ENCODE results near the gene FBXW8. TPM values are rescaled to one million over a fixed set of nuclear protein-coding genes. Genes with fewer than 3 reads are reported as not detected.

Gene FBXW8
- total and polyA plus RNA-seq, 8 donors = 3.6 to 9.6 (median 8.3) TPM

DNA sequence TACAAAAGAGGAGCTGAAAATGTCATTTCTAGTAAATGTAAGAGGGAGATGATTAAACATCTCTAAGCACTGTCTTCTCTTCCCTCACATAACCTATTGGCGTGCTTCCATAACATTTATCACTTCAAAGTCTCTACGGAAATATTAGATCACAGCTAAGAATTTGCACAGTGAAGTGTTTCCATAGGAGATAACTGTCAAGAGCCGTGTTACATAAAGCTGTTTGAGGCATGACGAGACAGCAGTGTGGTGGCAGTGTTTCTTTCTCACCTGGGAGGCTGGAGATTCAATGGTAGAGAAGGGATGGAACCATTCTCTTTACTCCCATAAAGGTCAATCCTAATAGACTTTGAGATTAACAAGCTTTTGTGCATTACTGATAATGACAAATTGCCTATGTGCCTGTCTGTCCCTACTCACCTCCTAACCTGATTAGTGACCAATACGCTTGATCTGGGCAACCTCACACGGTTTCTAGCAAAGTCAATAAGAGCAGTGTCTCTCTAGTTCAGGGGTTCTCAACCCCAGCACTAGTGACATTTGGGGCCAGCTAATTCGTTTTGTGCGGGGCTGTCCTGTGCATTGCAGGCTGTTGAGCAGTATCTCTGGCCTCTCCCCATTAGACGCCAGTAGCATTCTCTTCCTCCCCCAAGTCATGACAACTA is 35.3 kb downstream of the FBXW8 start:
- peaks cover 0 to 29% (median 0%) of the 10 kb centered on the region in 3 donors for H3K36me3 ChIP-seq
- H3K9me3 ChIP-seq = no peaks in the 10 kb centered on the region
- WGBS, 2 donors = 78 to 80% methylated on average over 9 of the region's 9 CpGs
- FAIRE-seq = no peak
- DNase-seq = no peak
- ATAC-seq = no peak
- H3K27me3 ChIP-seq = no peaks in the 10 kb centered on the region
- H3K4me1 ChIP-seq = no peaks in the 10 kb centered on the region
- intact Hi-C loops (cut with DNase I) = no loop called here
- no peak overlapping the region for H3K4me3 ChIP-seq
- no peak for TF ChIP-seq CTCF (IDR thresholded peaks at IDR 0.05)
- no peak overlapping the region for H3K27ac ChIP-seq

DNA sequence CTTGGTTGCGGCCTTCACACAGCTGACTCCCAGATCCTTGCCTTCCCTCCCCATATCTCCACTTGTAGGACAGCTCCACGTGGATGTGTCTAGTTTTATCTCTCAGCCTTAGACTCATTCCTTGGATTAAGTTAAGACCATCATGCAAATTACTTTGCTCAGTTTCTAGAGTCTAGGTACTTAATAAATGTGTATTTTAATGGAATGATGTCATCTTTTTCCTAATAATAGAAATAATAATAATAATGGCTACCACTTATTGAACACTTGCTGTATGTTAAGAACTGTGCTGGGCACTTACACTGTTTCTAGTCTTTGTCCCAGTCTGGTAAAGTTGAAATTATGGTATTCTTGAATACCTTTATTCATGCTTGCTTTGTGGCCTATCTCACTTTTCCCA is 37.5 kb downstream of the FBXW8 start:
- 67 to 68% methylated on average over 2 of the region's 2 CpGs for WGBS, 2 donors
- Histone ChIP-seq H3K4me3 (no peak overlapping the region), H3K4me1 (no peaks in the 10 kb centered on the region), H3K27me3 (no peaks in the 10 kb centered on the region), H3K27ac (no peak overlapping the region), H3K36me3 (peaks cover 0 to 38% (median 0%) of the 10 kb centered on the region in 3 donors), H3K9me3 (no peaks in the 10 kb centered on the region)
- FAIRE-seq (no peak), DNase-seq (no peak), ATAC-seq (no peak)
- intact Hi-C loops (cut with DNase I) = no loop called here
- no peak for TF ChIP-seq CTCF (IDR thresholded peaks at IDR 0.05)

GRCh38 chr12:116950628-116951325 is 40.0 kb downstream of the FBXW8 start:
- no peak for TF ChIP-seq CTCF (IDR thresholded peaks at IDR 0.05)
- Histone ChIP-seq H3K4me1 (peaks cover 0 to 6% (median 0%) of the 10 kb centered on the region in 3 donors), H3K4me3 (no peak overlapping the region), H3K27ac (no peak overlapping the region), H3K36me3 (peaks cover 0 to 33% (median 0%) of the 10 kb centered on the region in 3 donors), H3K27me3 (no peaks in the 10 kb centered on the region), H3K9me3 (no peaks in the 10 kb centered on the region)
- no peak for FAIRE-seq
- intact Hi-C loops (cut with DNase I) = no loop called here
- 90% methylated on average over 15 of the region's 15 CpGs for WGBS, 2 donors
- no peak for DNase-seq
- ATAC-seq = no peak

DNA sequence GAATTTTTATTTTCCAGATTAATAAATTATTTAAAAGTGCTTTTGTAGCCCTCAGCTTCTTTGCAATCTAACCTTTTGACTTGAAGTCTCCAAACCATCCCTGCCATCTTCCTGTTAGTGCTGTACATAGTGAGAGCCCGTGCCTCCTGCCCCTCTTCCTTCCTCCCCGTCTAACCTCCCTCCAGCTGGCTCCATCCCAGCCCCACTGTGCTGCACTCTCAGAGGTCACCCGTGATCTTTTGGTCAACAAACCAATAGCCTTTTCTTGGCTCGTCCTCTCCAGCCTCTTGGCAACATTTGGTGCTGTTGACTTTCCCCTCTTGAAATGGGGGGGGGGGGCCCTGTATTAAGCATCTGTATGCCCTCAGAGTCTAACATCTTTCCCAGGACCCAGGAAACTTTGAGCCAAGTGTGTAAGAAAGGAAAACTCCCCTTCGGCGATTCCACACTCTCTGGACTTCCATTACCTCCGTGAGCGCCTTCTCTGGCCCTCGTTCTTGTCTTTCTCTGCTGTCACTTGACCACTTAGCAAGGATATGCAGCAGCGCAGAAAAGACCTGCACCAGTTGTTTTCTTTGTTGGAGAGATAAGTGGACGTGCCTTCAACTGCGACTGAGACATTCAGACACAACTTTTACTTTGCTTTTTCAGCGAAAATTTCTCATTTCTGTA is 44.1 kb downstream of the FBXW8 start:
- Histone ChIP-seq H3K36me3 (peaks cover 0 to 11% (median 0%) of the 10 kb centered on the region in 3 donors), H3K9me3 (no peaks in the 10 kb centered on the region), H3K4me3 (no peak overlapping the region), H3K27me3 (no peaks in the 10 kb centered on the region), H3K27ac (no peak overlapping the region), H3K4me1 (peaks cover 0 to 6% (median 0%) of the 10 kb centered on the region in 3 donors)
- TF ChIP-seq CTCF (IDR thresholded peaks at IDR 0.05) = no peak
- intact Hi-C loops (cut with DNase I) = no loop called here
- ATAC-seq = peak in 3 of 4 donors; percentile 33 to 62 (median 47)
- FAIRE-seq = no peak
- WGBS, 2 donors = 66 to 68% methylated on average over 13 of the region's 13 CpGs
- DNase-seq = peak in 2 of 6 donors; percentile 22 to 39

Data from pancreas (tissue), 10 donors.